Mammary epithelial cell (primary cell): ENCODE data around the gene NKD2.

Source experiments
- CTCF ChIP-seq, 2 donors: IDR thresholded peaks in 1 of 2; conservative IDR thresholded peaks in 1 of 2; 2 replicates each; pipeline ENCODE4 v1.5.1; 2011 to 2012; ENCODE audit warnings: inconsistent platforms in 2 of 2, low read length in 2 of 2, mild to moderate bottlenecking in 2 of 2, control low read depth in 1 of 2, low read depth in 1 of 2; ENCODE audit not compliant: insufficient read depth in 1 of 2; ENCODE audit errors: extremely low read depth in 1 of 2
- EZH2 ChIP-seq: IDR thresholded peaks from 2 replicates; pipeline ENCODE4 v1.6.1; 2012; ENCODE audit warnings: low read length, inconsistent platforms, borderline replicate concordance

DNA sequence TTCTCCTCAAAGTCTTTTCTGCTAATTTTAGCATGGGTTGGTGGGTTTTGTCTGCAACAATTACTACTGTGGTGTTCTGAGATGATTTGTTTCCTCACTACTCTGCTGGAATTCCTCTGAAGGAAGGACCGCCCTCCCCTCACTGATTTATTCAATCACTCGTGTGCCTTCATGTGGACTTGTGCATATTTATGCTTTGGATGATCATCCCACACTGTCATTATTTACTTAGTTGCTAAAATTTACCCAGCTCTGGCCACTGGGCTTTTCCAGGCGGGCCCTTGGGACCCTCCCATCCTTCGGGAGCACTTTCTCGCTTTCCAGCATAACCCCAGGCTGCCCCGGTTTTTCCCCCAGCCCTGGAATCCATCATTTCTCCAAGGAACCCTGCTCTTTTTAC, 41.7 kb upstream of the NKD2 start:
- TF ChIP-seq CTCF (conservative IDR thresholded peaks at IDR 0.05 in 1 of 2, IDR thresholded peaks at IDR 0.05 in 1 of 2; ENCODE audit: extremely low read depth in 1 of 2, insufficient read depth in 1 of 2, low read depth in 1 of 2, low read length in 2 of 2) = no peak
- no peak for TF ChIP-seq EZH2
